ENCODE data around the gene MS4A10. TPM values are rescaled to one million over a fixed set of nuclear protein-coding genes. Genes with fewer than 3 reads are reported as not detected.

Gene MS4A10
- total RNA-seq, 1 experiment from 2014 or later, result not detected

DNA sequence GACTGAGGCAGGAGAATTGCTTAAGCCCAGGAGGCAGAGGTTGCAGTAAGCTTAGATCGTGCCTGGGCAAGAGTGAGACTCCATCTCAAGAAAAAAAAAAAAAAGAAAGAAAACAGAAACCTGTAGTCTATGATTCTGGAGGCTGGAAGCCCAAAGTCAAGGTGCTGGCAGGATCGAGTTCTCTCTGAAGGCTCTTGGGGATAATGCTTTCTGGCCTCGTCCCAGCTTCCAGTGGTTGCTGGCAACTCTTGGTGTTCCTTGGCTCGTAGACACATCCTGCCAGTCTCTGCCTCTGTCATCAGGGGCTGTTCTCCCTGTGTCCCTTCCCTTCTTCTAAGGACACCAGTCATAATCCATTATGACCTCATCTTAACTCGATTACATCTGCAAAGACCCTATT lies 40.0 kb downstream of the MS4A10 start:
- DNase-seq (ENCODE audit: low read depth), result no peak

GRCh38 chr11:60825790-60826189 lies 40.7 kb downstream of the MS4A10 start:
- DNase-seq (ENCODE audit: low read depth), result no peak

- DNase-seq (ENCODE audit: low read depth), result no peak
These were observed 45.5 kb downstream of the MS4A10 start for GRCh38 chr11:60830478-60831142.

GRCh38 chr11:60831143-60831500 lies 46.0 kb downstream of the MS4A10 start:
- peak; percentile 71 for DNase-seq (ENCODE audit: low read depth)

GRCh38 chr11:60831501-60832079 lies 46.5 kb downstream of the MS4A10 start:
- peak; percentile 30 for DNase-seq (ENCODE audit: low read depth)

DNA sequence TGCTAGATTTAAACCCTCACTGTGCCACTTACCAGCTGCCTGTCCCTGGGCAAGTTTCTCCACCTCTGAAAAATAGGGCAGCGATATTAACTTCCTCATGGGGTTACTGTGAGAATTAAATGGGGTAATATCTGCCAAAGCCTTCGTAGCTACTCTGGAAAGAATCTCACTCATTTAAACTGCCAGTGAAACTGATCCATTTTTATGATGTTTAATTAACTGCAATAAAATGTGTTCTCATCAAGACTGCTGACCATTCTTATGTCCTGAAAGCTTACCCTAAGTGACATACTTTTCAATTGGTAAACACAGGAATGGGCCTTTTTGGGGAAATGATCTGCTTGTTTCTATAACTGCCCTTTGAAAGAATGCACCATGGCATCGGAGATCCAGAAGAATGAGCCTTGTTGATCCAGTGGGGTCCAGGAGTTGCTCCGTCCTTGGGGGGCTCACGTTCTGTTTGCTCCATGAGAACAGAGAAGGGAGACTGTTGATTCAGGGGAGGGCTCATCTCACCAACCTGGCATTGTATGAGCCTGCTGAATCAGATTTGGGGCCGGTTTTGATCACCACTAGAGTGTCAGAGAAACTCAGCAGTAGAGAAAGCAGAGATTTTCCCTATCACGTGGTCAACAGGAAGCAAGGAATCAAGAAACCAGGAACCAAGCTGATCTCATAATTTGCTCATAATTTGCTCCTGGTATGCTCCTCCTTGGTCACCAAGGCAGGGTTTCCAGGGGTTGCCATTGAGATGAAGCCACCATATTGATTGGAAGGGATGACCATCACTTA lies 49.8 kb downstream of the MS4A10 start:
- DNase-seq (ENCODE audit: low read depth), result no peak

- no peak for DNase-seq (ENCODE audit: low read depth)
These were observed 50.4 kb downstream of the MS4A10 start for GRCh38 chr11:60835534-60835846.

GRCh38 chr11:60836866-60837515 lies 51.9 kb downstream of the MS4A10 start:
- no peak for DNase-seq (ENCODE audit: low read depth)

DNA sequence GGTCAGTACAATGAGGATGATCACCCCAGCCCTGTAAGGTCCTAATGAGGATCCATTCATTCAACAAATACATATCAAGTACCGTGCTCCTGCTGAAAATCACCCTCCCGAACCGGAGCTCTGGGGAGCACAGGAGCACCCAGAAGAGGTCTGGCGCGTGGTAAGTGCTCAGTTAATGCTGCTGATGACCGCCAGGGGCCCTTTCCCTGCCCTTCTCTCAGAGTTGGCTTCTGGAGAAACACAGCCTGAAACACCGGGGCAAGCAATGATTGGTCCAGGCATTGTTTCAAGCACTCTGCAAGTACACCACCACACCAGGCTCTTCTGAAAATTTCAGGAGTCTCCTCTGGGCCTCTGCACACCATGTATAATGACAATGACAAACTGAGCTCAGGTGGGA lies 53.0 kb downstream of the MS4A10 start:
- no peak for DNase-seq (ENCODE audit: low read depth)

DNA sequence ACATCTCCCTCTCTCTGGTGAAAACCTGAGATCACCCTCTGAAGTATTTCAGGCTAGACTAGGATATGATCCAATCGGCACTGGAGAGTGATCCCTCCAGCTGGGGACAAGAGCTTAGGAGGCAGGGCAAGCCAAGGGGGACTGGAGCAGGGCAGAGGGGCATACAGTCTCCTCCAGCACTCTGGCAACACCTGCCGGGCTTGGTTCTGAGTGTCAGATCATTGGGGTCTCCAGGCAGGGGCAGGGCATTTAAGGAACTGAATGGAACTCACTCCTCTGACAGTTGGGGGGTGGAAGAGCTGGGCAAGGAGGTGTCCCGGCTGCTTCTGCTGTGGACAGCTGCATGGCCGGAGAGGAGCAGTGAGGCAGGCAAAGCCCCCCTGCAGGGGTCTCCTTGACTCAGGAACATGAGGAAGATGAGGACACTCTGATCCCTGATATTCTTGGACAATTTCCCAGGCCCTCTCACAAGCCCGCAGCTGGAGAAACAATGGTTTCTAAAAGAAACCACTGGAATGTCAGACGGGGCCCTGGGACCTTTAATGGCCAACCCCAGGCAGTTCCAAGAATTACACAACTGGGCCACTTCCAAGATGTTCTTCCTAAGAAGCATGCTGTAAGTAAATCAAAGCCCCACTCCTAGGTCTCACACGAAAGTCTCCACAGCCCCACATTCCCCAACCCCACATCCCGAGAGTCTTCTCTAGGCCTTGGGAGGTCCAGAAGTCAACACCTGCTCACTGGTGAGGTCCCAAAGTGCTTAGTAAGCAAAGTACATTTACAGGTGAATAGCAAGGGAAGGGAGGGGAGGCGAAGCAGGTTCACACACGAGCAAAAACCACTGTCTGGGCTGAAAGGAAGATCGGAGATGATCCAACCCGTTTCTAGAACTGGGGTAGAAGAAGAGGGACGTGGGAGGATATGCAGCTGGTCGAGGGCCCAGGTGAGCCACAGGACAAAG lies 55.6 kb downstream of the MS4A10 start:
- peak; percentile 97 for DNase-seq (ENCODE audit: low read depth)

- peak; percentile 94 for DNase-seq (ENCODE audit: low read depth)
These were observed 56.9 kb downstream of the MS4A10 start, which contains the start of gene CCDC86 for GRCh38 chr11:60841797-60842667. Gene CCDC86, plus strand, starts transcription at chr11:60842113. Its CDS starts 12 bp downstream, at chr11:60842125.

DNA sequence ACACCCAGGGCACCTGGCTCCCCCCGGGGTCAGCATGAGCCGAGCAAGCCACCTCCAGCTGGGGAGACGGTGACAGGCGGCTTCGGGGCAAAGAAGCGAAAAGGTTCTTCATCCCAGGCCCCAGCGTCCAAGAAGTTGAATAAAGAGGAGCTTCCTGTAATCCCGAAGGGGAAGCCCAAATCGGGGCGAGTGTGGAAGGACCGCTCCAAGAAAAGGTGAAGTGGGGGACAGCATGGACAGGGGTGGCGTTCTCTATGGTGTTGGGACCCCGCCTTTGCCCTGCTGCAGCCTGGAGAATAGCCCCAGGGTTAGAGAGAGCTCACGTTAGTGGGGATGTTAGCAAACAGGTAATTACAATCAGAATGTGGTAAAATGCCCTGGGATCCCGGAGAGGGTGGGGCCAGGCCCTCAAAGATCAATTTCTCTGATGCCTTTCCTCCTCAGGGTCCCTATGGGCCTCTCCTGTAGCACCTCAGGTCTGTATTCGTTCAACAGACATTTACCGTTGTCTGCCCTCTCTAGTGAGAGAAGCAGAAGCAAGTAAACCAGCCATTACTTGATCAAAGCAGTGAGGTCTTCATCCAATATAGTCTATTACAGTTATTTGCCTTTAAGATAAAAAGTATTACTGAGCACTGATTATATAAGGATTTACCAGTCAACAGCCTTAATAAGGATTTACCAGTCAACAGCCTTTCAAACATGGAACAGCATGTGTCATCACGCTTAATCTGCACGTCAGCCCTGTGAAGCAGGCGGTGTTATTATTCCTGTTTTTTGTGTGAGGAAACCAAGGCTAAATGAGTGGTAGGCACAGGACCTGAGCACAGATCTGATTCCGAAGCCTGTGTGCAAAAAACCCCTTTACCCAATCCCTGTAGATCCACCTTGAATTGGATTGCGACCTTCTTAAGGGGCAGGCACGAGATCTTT lies 57.8 kb downstream of the MS4A10 start:
- no peak for DNase-seq (ENCODE audit: low read depth)

GRCh38 chr11:60844045-60844869 lies 59.1 kb downstream of the MS4A10 start:
- DNase-seq (ENCODE audit: low read depth), result peak; percentile 39

GRCh38 chr11:60844870-60845221 lies 59.7 kb downstream of the MS4A10 start:
- no peak for DNase-seq (ENCODE audit: low read depth)

DNA sequence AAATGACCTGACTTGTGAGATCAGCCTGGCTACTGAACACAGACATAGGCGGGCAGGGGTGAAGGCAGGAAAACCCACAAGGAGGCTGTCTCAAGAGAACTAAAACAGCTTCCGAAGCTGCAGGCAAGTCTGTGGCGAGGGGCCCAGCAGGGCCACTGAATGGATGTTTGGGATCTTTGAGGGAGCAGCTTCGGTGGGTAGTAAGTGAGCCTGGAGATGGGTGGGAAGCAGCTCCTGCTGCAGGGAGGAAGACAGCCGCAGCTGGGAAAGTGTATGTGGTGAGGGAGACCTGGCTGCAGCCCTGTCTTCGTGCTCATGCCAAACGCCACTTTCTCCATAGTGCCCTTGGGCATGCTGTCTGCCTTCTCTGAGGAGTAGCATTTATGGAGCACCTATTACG lies 60.2 kb downstream of the MS4A10 start:
- DNase-seq (ENCODE audit: low read depth), result no peak

GRCh38 chr11:60847281-60847680 lies 62.1 kb downstream of the MS4A10 start:
- no peak for DNase-seq (ENCODE audit: low read depth)

GRCh38 chr11:60847896-60848295 lies 62.8 kb downstream of the MS4A10 start:
- DNase-seq (ENCODE audit: low read depth), result no peak

DNA sequence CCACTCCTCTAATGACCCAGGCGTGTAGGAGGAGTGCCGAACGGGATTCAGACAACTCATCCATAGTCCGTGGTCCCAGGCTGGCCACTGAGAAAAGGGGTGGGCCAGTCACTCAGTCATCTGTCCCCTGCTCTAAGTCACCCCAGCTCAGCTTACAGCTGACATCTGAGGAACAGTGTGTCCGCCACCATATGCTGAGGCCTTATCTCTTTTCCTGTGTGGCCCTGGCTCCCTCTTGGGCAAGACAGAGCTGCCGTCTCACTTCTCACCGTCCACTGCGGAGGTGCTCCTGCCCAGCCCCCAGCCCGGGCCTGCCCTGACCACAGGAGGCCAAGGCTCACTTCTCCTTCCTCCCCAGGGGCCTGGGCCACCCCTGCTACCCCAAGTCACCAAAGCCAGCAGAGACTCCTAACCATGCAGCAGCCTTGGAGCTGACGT lies 63.6 kb downstream of the MS4A10 start:
- no peak for DNase-seq (ENCODE audit: low read depth)
